Endothelial cell (in vitro differentiated cells): Measurements from ENCODE around the gene LRRFIP1. TPM values are rescaled to one million over a fixed set of nuclear protein-coding genes. Genes with fewer than 3 reads are reported as not detected.

Experiments
- DNase-seq: peaks from one replicate; pipeline ENCODE4 v3.0.0; 2021; ENCODE audit warnings: low spot score
- H3K27ac Mint-ChIP-seq: one replicate; pipeline ENCODE4 v1.8.0; 2021; ENCODE audit warnings: mixed read lengths, inconsistent platforms; ENCODE audit not compliant: unreplicated experiment
- H3K27me3 Mint-ChIP-seq: one replicate; pipeline ENCODE4 v1.8.0; 2021; ENCODE audit warnings: mild to moderate bottlenecking, moderate library complexity, mixed read lengths, inconsistent platforms; ENCODE audit not compliant: unreplicated experiment
- H3K36me3 Mint-ChIP-seq: one replicate; pipeline ENCODE4 v1.8.0; 2021; ENCODE audit warnings: mild to moderate bottlenecking, low read depth, mixed read lengths, inconsistent platforms; ENCODE audit not compliant: unreplicated experiment
- H3K4me1 Mint-ChIP-seq: one replicate; pipeline ENCODE4 v1.8.0; 2021; ENCODE audit warnings: mild to moderate bottlenecking, mixed read lengths, inconsistent platforms; ENCODE audit not compliant: unreplicated experiment
- H3K4me3 Mint-ChIP-seq: one replicate; pipeline ENCODE4 v1.8.0; 2021; ENCODE audit warnings: mild to moderate bottlenecking, mixed read lengths, inconsistent platforms; ENCODE audit not compliant: unreplicated experiment
- H3K9me3 Mint-ChIP-seq: one replicate; pipeline ENCODE4 v1.8.0; 2021; ENCODE audit warnings: mixed read lengths, inconsistent platforms; ENCODE audit not compliant: unreplicated experiment
- CTCF ChIP-seq: fragments of 200-600 bp; sonication (generic); IDR thresholded peaks from one replicate; pipeline ENCODE4 v1.5.0; 2021; ENCODE audit warnings: antibody characterized with exemption; ENCODE audit not compliant: unreplicated experiment
- total RNA-seq: library from RNA; stranded (reverse); fragmentation: NEBNext Ultra II Directional; extraction: Animal tissue kit (Norgen Biotek cat#: 25700); gene quantifications from one replicate; pipeline ENCODE4 v1.2.1, GENCODE V29; 2021; ENCODE audit not compliant: unreplicated experiment

The LRRFIP1 gene
- total RNA-seq, 1 donor from 2014 or later, result 105 TPM

- H3K4me1 Mint-ChIP-seq, result peaks cover 28% of the 10 kb centered on the region
- no peak for TF ChIP-seq CTCF
- no peaks in the 10 kb centered on the region for H3K9me3 Mint-ChIP-seq
- no peak overlapping the region for H3K4me3 Mint-ChIP-seq
- DNase-seq, result no peak
- peaks cover 12% of the 10 kb centered on the region for H3K36me3 Mint-ChIP-seq
- H3K27ac Mint-ChIP-seq, result no peak overlapping the region
- peaks cover 5% of the 10 kb centered on the region for H3K27me3 Mint-ChIP-seq
These were observed 115.2 kb downstream of the LRRFIP1 start for GRCh38 chr2:237742614-237743013.

GRCh38 chr2:237743024-237743423, 115.6 kb downstream of the LRRFIP1 start:
- TF ChIP-seq CTCF, result no peak
- no peak overlapping the region for H3K27ac Mint-ChIP-seq

GRCh38 chr2:237743561-237744269, 116.3 kb downstream of the LRRFIP1 start:
- Mint-ChIP-seq H3K9me3 (no peaks in the 10 kb centered on the region), H3K4me1 (peaks cover 23% of the 10 kb centered on the region), H3K36me3 (peaks cover 13% of the 10 kb centered on the region), H3K27me3 (peaks cover 5% of the 10 kb centered on the region), H3K27ac (no peak overlapping the region), H3K4me3 (no peak overlapping the region)
- DNase-seq, result no peak
- no peak for TF ChIP-seq CTCF

More at GRCh38 chr2:237743024-237743423, 115.6 kb downstream of the LRRFIP1 start:
- H3K36me3 Mint-ChIP-seq, result peaks cover 8% of the 10 kb centered on the region
- DNase-seq, result no peak
- H3K4me3 Mint-ChIP-seq, result no peak overlapping the region
- no peaks in the 10 kb centered on the region for H3K9me3 Mint-ChIP-seq
- peaks cover 24% of the 10 kb centered on the region for H3K4me1 Mint-ChIP-seq
- peaks cover 5% of the 10 kb centered on the region for H3K27me3 Mint-ChIP-seq

GRCh38 chr2:237744270-237744612, 116.9 kb downstream of the LRRFIP1 start:
- no peaks in the 10 kb centered on the region for H3K9me3 Mint-ChIP-seq
- H3K4me1 Mint-ChIP-seq, result peaks cover 21% of the 10 kb centered on the region
- no peak overlapping the region for H3K27ac Mint-ChIP-seq
- no peak for DNase-seq
- peaks cover 5% of the 10 kb centered on the region for H3K27me3 Mint-ChIP-seq
- H3K36me3 Mint-ChIP-seq, result peaks cover 15% of the 10 kb centered on the region
- TF ChIP-seq CTCF, result no peak
- no peak overlapping the region for H3K4me3 Mint-ChIP-seq

- peaks cover 15% of the 10 kb centered on the region for H3K36me3 Mint-ChIP-seq
- peak; percentile 92 for TF ChIP-seq CTCF
- H3K4me1 Mint-ChIP-seq, result peaks cover 21% of the 10 kb centered on the region
- peaks cover 7% of the 10 kb centered on the region for H3K27me3 Mint-ChIP-seq
- H3K4me3 Mint-ChIP-seq, result no peak overlapping the region
- peak; percentile 92 for DNase-seq
- no peaks in the 10 kb centered on the region for H3K9me3 Mint-ChIP-seq
- peak overlapping the region; percentile 52 for H3K27ac Mint-ChIP-seq
These were observed 117.3 kb downstream of the LRRFIP1 start for GRCh38 chr2:237744613-237745249.
